ENCODE data around the gene NPAS4.

GRCh38 chr11:66437979-66438503 lies 17.2 kb downstream of the NPAS4 start:
- TF ChIP-seq, protein P1, sequence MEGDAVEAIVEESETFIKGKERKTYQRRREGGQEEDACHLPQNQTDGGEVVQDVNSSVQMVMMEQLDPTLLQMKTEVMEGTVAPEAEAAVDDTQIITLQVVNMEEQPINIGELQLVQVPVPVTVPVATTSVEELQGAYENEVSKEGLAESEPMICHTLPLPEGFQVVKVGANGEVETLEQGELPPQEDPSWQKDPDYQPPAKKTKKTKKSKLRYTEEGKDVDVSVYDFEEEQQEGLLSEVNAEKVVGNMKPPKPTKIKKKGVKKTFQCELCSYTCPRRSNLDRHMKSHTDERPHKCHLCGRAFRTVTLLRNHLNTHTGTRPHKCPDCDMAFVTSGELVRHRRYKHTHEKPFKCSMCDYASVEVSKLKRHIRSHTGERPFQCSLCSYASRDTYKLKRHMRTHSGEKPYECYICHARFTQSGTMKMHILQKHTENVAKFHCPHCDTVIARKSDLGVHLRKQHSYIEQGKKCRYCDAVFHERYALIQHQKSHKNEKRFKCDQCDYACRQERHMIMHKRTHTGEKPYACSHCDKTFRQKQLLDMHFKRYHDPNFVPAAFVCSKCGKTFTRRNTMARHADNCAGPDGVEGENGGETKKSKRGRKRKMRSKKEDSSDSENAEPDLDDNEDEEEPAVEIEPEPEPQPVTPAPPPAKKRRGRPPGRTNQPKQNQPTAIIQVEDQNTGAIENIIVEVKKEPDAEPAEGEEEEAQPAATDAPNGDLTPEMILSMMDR (IDR thresholded peaks at IDR 0.05) = no peak
- TF ChIP-seq POLR2A (IDR thresholded peaks at IDR 0.05) (no peak), EP300 (IDR thresholded peaks at IDR 0.05) (no peak)
